HEK293T (cell line): Measurements from ENCODE around the gene VPS35L.

ENCODE experiments used
- FOXM1 ChIP-seq: fragments of 450-650 bp; IDR thresholded peaks from 2 replicates; pipeline ENCODE4 v1.6.1; 2017; ENCODE audit warnings: mild to moderate bottlenecking, borderline replicate concordance
- L3MBTL2 ChIP-seq: fragments of 450-650 bp; conservative IDR thresholded peaks from 2 replicates; pipeline ENCODE4 v1.6.1; 2016; ENCODE audit warnings: mild to moderate bottlenecking
- NFRKB ChIP-seq: fragments of 450-650 bp; IDR thresholded peaks from 2 replicates; pipeline ENCODE4 v1.6.1; 2016; ENCODE audit warnings: mild to moderate bottlenecking, moderate library complexity
- TARDBP ChIP-seq: fragments of 450-650 bp; IDR thresholded peaks from 2 replicates; pipeline ENCODE4 v1.6.1; 2016

DNA sequence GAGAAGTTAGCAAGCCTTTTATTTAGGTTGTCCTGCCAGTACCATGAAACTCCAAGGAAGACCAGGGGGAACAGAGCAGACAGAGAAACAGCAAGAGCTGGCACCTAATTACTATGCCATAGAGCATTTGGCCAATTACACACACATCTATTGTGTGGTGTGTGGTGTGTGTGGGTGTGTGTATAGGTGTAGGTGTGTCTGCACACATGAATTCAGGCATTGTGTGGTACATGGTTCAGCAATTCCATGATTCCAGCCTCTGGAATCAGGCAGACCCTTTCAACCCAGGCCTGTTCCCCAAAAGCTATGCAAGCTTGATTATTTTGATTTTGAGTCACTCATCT, 188.3 kb downstream of the VPS35L start:
- no peak for TF ChIP-seq FOXM1
- TF ChIP-seq L3MBTL2 = no peak
- TF ChIP-seq TARDBP = no peak
- TF ChIP-seq NFRKB = no peak
